ENCODE data around the gene TMEM183A.

The TMEM183A gene

DNA sequence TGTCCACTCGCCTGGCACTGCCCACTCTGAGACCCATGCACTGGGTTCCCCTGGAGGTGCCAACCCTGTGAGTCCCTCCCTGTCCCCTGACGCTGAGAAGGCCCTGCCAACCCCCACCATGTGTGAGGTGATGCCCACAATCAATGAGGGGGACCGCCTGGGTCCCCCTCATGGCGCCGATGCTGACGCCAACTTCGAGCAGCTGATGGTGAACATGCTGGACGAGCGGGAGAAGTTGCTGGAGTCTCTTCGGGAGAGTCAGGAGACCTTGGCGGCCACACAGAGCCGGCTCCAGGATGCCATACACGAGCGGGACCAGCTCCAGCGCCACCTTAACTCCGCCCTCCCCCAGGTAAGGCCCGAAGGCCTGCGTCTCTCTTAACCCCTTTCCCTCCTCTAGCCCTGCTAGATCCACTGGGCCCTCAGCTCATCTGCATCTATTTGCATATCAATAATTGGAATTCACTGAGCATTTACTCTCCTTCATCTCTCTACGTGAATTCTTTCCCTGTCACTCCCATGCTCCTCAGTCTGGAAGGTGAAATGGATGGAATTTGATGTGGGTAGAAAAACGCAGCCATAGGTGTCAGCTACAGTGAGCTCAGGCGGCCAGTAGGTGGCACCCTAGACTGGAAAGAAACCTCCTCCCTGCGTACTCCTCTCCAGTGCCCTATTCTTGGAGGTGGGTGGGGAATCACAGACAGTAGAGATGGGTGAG is 31.9 kb downstream of the TMEM183A start:
- TF ChIP-seq, protein P1, sequence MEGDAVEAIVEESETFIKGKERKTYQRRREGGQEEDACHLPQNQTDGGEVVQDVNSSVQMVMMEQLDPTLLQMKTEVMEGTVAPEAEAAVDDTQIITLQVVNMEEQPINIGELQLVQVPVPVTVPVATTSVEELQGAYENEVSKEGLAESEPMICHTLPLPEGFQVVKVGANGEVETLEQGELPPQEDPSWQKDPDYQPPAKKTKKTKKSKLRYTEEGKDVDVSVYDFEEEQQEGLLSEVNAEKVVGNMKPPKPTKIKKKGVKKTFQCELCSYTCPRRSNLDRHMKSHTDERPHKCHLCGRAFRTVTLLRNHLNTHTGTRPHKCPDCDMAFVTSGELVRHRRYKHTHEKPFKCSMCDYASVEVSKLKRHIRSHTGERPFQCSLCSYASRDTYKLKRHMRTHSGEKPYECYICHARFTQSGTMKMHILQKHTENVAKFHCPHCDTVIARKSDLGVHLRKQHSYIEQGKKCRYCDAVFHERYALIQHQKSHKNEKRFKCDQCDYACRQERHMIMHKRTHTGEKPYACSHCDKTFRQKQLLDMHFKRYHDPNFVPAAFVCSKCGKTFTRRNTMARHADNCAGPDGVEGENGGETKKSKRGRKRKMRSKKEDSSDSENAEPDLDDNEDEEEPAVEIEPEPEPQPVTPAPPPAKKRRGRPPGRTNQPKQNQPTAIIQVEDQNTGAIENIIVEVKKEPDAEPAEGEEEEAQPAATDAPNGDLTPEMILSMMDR (conservative IDR thresholded peaks at IDR 0.05): peak; percentile 92
- no peak overlapping the region for H3K27ac ChIP-seq

DNA sequence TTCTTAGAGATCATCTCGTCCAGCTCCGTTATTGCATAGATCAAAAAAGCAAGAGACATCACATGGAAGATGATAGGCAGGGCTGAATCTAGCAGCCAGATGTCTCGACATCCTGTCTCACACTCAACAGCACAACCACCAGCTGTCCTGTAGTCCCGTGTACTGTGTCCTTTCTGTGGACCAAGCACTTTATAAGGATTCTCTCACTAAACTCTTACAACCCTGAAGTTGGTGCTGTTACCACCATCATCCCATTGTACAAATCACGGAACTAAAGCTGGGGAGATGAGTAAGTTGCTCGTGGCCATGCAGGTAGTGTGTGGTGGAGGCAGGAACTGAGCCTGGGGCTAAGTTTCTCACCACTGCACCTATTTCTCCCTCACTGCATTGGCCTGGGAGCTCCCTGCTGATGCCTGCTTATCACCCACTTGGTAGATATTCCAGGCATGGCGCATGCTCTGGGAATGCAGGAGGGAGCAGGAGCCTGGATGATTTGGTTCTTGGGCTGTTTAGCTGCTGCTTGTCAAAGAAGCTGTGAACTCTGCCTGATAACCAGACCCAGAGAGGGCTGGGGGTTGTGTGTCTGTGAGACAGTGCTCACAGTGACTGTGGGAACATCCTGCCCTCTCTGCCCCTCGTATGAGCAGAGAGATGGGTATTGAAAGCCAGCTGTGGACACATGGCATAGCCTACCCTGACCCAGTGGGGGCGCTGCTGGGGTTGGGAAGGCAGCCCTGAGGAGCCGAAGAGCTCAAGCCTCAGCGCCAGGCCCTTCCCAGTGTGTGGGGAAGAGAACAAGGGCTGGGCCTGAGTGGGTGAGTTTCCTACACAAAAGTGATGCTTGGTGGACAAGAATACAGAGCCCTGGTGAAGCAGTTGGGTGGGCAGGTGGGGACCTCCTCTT is 32.7 kb downstream of the TMEM183A start:
- TF ChIP-seq, protein P1 (conservative IDR thresholded peaks at IDR 0.05): peak; percentile 55
- no peak overlapping the region for H3K27ac ChIP-seq

DNA sequence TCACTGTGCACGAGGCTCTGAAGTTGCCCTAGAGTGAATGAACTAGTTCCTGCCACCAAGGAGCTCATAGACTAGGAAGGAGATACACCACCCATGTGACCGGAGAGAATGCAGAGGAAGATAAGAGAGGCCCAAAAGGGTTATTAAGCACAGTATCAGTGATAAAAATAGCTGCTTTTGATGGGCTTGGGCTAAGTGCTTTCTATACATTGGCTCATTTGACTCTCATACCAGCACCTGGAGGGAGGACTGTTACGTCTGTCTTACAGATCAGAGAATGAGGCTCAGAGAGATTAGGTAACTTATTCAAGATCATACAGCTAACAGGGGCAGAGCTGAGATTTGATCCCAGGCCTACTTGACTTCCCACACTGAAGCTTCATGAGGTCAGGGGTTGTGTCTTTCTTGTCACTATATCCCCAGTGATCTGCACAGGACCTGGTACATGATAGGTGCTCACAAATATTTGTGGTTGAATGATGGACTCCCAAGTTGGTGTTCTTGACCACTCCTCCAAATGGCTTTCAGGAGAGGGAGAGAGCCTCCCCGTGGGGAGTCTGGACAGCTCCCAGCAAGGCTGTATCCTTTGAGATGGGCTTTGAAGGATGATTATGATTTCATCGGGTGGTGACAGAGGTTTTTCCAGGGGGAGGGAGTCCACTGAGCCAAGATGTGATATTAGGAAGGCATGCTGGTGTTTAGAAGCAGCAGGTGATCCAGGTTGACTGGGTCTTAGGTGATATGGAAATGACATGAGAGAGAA is 33.5 kb downstream of the TMEM183A start:
- TF ChIP-seq, protein P1 (conservative IDR thresholded peaks at IDR 0.05): no peak
- H3K27ac ChIP-seq: no peak overlapping the region

DNA sequence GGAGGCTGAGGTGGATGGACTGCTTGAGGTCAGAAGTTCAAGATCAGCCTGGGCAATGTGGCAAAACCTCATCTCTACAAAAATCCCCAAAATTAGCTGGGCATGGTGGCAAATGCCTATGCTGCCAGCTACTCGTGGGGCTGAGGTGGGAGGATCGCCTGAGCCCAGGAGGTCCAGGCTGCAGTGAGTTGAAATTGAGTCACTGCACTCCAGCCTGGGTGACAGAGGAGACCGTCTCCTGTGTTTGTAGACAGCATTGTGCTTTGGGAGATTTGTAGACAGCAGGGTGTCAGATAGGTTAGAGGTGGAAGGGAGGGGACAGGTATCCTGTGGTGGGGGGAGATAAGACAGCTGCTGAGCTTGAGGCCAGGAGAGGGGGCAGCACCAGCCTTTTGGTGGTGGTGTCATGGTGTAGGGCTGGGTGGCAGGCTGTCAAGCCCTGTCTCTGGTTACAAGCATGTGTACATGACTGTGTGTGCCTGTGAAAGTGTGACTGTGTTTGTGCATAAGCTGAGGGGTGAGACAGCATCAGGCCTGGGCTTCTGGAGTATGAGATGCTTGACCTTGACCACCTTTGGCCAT is 34.3 kb downstream of the TMEM183A start:
- TF ChIP-seq, protein P1 (conservative IDR thresholded peaks at IDR 0.05): no peak
- H3K27ac ChIP-seq: no peak overlapping the region

DNA sequence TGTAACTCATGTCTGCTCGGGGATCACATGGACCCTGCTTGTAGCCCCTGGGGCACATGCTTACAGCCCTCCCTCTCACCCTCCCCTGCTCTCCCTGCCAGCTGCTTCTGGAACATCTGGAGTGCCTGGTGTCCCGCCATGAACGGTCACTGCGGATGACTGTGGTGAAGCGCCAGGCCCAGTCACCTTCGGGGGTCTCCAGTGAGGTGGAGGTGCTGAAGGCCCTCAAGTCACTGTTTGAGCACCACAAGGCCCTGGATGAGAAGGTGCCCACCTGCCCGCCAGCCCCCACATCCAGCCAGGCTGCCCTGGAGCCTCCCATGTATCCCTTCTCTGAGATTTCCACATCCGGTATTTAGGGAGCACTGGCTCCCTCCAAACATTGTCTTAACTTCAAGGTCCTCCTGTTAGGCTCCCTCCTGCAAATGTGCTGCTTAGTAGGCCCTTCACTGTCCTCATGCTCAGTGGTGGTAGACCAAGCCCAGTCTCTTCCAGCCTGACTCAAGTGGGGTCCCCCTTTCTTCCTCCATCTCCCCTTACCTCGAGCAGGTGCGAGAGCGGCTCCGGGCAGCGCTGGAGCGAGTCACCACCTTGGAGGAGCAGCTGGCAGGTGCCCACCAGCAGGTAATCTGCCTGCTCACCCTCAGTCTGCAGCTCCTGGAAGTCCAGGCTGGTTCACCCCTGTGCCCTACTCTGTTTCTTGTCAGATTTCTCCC is 36.8 kb downstream of the TMEM183A start:
- no peak overlapping the region for H3K27ac ChIP-seq
- TF ChIP-seq, protein P1 (conservative IDR thresholded peaks at IDR 0.05): no peak

DNA sequence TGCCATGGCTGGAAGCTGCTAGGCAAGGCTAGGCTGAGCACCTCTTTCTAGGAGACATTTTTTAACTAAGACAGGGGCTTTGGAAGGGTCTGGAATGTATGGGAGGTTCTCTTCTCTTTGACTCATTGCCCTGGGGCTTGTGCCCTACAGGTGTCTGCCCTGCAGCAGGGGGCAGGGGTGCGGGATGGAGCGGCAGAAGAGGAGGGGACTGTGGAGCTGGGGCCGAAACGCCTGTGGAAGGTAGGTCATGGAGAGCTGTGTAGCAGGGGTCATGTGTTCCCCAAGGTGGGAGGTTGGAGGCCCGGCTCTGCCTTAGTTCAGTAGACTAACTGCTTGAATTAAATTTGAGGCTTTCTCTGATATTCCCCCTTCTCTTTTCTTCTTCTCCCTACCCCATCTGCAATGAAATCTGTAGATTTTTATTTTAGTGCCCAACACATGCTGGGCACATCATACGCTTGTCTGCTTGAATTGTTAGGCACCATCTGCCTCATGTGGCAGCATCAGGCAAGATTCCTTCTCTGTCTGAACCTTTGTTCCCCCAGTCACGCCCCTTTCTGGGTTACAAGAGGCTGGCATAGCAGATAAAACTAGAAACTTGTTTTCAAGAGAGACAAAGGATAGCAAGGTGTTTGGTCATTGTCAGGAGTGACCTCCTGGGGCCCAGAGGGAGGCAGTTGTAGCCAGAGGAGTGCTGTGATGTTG is 37.5 kb downstream of the TMEM183A start:
- H3K27ac ChIP-seq: no peak overlapping the region
- TF ChIP-seq, protein P1 (conservative IDR thresholded peaks at IDR 0.05): no peak

Measured in VCaP (cell line).